ENCODE results near the gene EZH2.

Gene EZH2

GRCh38 chr7:148852272-148852671, 31.8 kb downstream of the EZH2 start:
- no peak for DNase-seq

- DNase-seq: no peak
Observed at GRCh38 chr7:148850564-148850963, 33.5 kb downstream of the EZH2 start.

- DNase-seq: no peak
Observed at GRCh38 chr7:148849393-148850098, 34.5 kb downstream of the EZH2 start.

- DNase-seq: no peak
Observed at GRCh38 chr7:148847815-148848734, 36.0 kb downstream of the EZH2 start.

GRCh38 chr7:148838905-148839304, 45.2 kb downstream of the EZH2 start:
- no peak for DNase-seq

- DNase-seq: no peak
Observed at GRCh38 chr7:148835854-148836253, 48.2 kb downstream of the EZH2 start.

- DNase-seq: no peak
Observed at GRCh38 chr7:148834605-148835004, 49.5 kb downstream of the EZH2 start.

- DNase-seq: no peak
Observed at GRCh38 chr7:148831782-148832181, 52.3 kb downstream of the EZH2 start.

- DNase-seq: no peak
Observed at GRCh38 chr7:148830897-148831692, 53.0 kb downstream of the EZH2 start.

- no peak for DNase-seq
Observed at GRCh38 chr7:148828965-148829364, 55.1 kb downstream of the EZH2 start.

GRCh38 chr7:148825338-148825737, 58.8 kb downstream of the EZH2 start:
- DNase-seq: no peak

GRCh38 chr7:148824864-148825263, 59.2 kb downstream of the EZH2 start:
- DNase-seq: no peak

GRCh38 chr7:148821422-148821821, 62.7 kb downstream of the EZH2 start:
- no peak for DNase-seq

- no peak for DNase-seq
Observed at GRCh38 chr7:148819697-148820360, 64.3 kb downstream of the EZH2 start.

GRCh38 chr7:148815612-148816011, 68.5 kb downstream of the EZH2 start:
- DNase-seq: no peak

GRCh38 chr7:148814922-148815559, 69.0 kb downstream of the EZH2 start:
- no peak for DNase-seq

GRCh38 chr7:148813890-148814289, 70.2 kb downstream of the EZH2 start:
- DNase-seq: no peak

GRCh38 chr7:148811892-148812291, 72.2 kb downstream of the EZH2 start:
- no peak for DNase-seq

- no peak for DNase-seq
Observed at GRCh38 chr7:148809856-148810255, 74.2 kb downstream of the EZH2 start.

- DNase-seq: no peak
Observed at GRCh38 chr7:148807436-148807835, 76.7 kb downstream of the EZH2 start.

- DNase-seq: no peak
Observed at GRCh38 chr7:148806187-148806586, 77.9 kb downstream of the EZH2 start.
